HG03521 (cell line): ENCODE data around the gene KCNMA1.

Source experiments
- ATAC-seq: cut with Tn5 transposase; IDR thresholded peaks from one replicate; pipeline ENCODE4 v1.9.1; 2021; ENCODE audit warnings: mild to moderate bottlenecking, moderate library complexity; ENCODE audit not compliant: unreplicated experiment

The KCNMA1 gene

GRCh38 chr10:76903387-76903945 lies 734.1 kb downstream of the KCNMA1 start:
- no peak for ATAC-seq

GRCh38 chr10:76902949-76903348 lies 734.7 kb downstream of the KCNMA1 start:
- no peak for ATAC-seq

- ATAC-seq: no peak
Measured at GRCh38 chr10:76901701-76902100, 735.9 kb downstream of the KCNMA1 start.

GRCh38 chr10:76899490-76899889 lies 738.1 kb downstream of the KCNMA1 start:
- ATAC-seq: no peak

GRCh38 chr10:76892766-76893479 lies 744.7 kb downstream of the KCNMA1 start:
- ATAC-seq: no peak

- ATAC-seq: no peak
Measured at GRCh38 chr10:76887223-76888010, 750.2 kb downstream of the KCNMA1 start.

- ATAC-seq: no peak
Measured at GRCh38 chr10:76885816-76886215, 751.8 kb downstream of the KCNMA1 start.

- no peak for ATAC-seq
Measured at GRCh38 chr10:76884673-76885275, 752.8 kb downstream of the KCNMA1 start.

- ATAC-seq: no peak
Measured at GRCh38 chr10:76883596-76883995, 754.0 kb downstream of the KCNMA1 start.

GRCh38 chr10:76882796-76883195 lies 754.8 kb downstream of the KCNMA1 start:
- no peak for ATAC-seq

GRCh38 chr10:76882245-76882644 lies 755.4 kb downstream of the KCNMA1 start:
- ATAC-seq: no peak

GRCh38 chr10:76881477-76882220 lies 756.0 kb downstream of the KCNMA1 start:
- no peak for ATAC-seq

GRCh38 chr10:76880931-76881330 lies 756.7 kb downstream of the KCNMA1 start:
- no peak for ATAC-seq

GRCh38 chr10:76879116-76879913 lies 758.3 kb downstream of the KCNMA1 start:
- ATAC-seq: no peak

- no peak for ATAC-seq
Measured at GRCh38 chr10:76878514-76878913, 759.1 kb downstream of the KCNMA1 start.

- no peak for ATAC-seq
Measured at GRCh38 chr10:76874896-76875295, 762.7 kb downstream of the KCNMA1 start.

- no peak for ATAC-seq
Measured at GRCh38 chr10:76874176-76874575, 763.4 kb downstream of the KCNMA1 start.

- no peak for ATAC-seq
Measured at GRCh38 chr10:76871697-76872295, 765.8 kb downstream of the KCNMA1 start.

GRCh38 chr10:76869931-76870330 lies 767.7 kb downstream of the KCNMA1 start:
- ATAC-seq: no peak
